ENCODE measurements around the gene CHMP1A.
"Not testable (repeated sequence)": the region's sequence is repeated elsewhere in the genome, so short reads cannot be mapped to it uniquely, and the experiment has no call there.

Gene CHMP1A

DNA sequence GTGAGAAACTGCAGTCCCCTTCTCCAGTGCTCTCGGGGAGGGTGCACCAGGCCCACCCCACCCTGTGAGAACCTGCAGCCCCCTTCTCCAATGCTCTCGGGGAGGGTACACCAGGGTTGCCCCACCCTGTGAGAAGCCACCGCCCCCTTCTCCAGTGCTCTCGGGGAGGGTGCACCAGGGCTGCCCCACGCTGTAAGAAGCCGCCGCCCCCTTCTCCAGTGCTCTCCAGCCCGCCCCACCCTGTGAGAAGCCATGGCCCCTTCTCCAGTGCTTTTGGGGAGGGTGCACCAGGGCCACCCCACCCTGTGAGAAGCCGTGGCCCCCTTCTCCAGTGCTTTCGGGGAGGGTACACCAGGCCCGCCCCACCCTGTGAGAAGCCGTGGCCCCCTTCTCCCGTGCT, 12.2 kb upstream of the CHMP1A start:
- no peaks in the 10 kb centered on the region for H4K20me1 ChIP-seq (ENCODE audit: control insufficient read depth, insufficient read depth, low read depth, low read length)
- no peaks in the 10 kb centered on the region for H3K9me3 ChIP-seq (ENCODE audit: control insufficient read depth, insufficient read depth, low read length)
- no peak overlapping the region for H3K27ac ChIP-seq (ENCODE audit: low read depth, low read length)
- H3K36me3 ChIP-seq (ENCODE audit: control insufficient read depth, low read length), result no peaks in the 10 kb centered on the region; the same call in none of the 2 replicates
- H3K79me2 ChIP-seq (ENCODE audit: control insufficient read depth, low read length), result no peaks in the 10 kb centered on the region
- H3K4me3 ChIP-seq (ENCODE audit: low read length), result no peak overlapping the region
- no peak overlapping the region for H3K4me2 ChIP-seq (ENCODE audit: low read length)
- no peaks in the 10 kb centered on the region for H3F3A ChIP-seq (ENCODE audit: control insufficient read depth, insufficient read depth)
- TF ChIP-seq, protein P1, sequence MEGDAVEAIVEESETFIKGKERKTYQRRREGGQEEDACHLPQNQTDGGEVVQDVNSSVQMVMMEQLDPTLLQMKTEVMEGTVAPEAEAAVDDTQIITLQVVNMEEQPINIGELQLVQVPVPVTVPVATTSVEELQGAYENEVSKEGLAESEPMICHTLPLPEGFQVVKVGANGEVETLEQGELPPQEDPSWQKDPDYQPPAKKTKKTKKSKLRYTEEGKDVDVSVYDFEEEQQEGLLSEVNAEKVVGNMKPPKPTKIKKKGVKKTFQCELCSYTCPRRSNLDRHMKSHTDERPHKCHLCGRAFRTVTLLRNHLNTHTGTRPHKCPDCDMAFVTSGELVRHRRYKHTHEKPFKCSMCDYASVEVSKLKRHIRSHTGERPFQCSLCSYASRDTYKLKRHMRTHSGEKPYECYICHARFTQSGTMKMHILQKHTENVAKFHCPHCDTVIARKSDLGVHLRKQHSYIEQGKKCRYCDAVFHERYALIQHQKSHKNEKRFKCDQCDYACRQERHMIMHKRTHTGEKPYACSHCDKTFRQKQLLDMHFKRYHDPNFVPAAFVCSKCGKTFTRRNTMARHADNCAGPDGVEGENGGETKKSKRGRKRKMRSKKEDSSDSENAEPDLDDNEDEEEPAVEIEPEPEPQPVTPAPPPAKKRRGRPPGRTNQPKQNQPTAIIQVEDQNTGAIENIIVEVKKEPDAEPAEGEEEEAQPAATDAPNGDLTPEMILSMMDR (IDR thresholded peaks at IDR 0.05; ENCODE audit: low read depth, low read length, poor library complexity, severe bottlenecking), result no peak
- no peak for TF ChIP-seq EZH2phosphoT487 (IDR thresholded peaks at IDR 0.05; ENCODE audit: borderline replicate concordance, low read length)
- H3K4me1 ChIP-seq (ENCODE audit: control insufficient read depth, low read length), result no peaks in the 10 kb centered on the region
- H3K9me2 ChIP-seq (replicated peaks; ENCODE audit: control insufficient read depth, low read length), result no peaks in the 10 kb centered on the region
- no peaks in the 10 kb centered on the region for H3K27me3 ChIP-seq (ENCODE audit: control insufficient read depth, low read length)

DNA sequence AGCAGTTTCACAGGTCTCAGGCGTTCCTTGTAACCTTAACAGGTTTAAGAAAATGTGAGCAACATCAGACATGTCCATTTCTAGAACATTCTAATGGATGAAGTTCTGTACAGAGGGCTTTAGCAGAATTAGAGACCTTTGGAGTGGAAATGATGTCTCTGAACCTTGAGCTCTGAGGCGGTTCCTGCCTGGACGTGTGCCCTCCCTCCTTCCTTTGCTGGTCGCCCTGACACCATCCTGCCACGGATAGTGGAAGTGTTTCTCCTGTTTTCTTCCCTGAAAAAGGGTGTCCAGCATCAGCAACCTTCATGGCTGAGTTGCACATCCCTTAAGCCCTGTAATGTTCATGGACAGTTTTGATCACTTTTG, 11.3 kb upstream of the CHMP1A start:
- H3K9me2 ChIP-seq (replicated peaks; ENCODE audit: control insufficient read depth, low read length), result no peaks in the 10 kb centered on the region
- H3K27ac ChIP-seq (ENCODE audit: low read depth, low read length), result no peak overlapping the region

DNA sequence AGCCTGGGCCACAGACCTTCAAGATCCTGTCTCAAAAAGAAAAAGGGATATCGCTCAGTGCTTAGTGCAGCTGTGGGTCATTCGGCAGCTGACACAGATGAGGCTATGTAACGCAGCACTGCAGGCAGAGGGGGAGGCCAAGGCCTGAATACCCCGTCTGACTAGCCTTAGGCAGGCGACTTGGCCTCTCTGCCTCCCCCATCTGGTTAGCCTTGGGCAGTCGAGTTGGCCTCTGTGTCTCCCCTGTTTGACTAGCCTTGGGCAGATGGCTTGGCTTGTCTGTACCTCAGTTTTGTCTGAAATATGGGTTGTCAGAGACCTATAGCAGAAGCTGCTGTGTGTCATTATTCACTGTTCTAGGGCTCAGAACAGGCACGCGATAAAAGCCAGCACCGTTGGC, 10.1 kb upstream of the CHMP1A start:
- no peak overlapping the region for H3K4me2 ChIP-seq (ENCODE audit: low read length)
- no peaks in the 10 kb centered on the region for H3K9me2 ChIP-seq (replicated peaks; ENCODE audit: control insufficient read depth, low read length)
- no peaks in the 10 kb centered on the region for H3K9me3 ChIP-seq (ENCODE audit: control insufficient read depth, insufficient read depth, low read length)
- peaks cover 5% of the 10 kb centered on the region for H3K36me3 ChIP-seq (ENCODE audit: control insufficient read depth, low read length)
- H3F3A ChIP-seq (ENCODE audit: control insufficient read depth, insufficient read depth), result no peaks in the 10 kb centered on the region
- TF ChIP-seq, protein P1 (IDR thresholded peaks at IDR 0.05; ENCODE audit: low read depth, low read length, poor library complexity, severe bottlenecking), result no peak
- TF ChIP-seq EZH2phosphoT487 (IDR thresholded peaks at IDR 0.05; ENCODE audit: borderline replicate concordance, low read length), result no peak
- no peak overlapping the region for H3K4me3 ChIP-seq (ENCODE audit: low read length)
- H3K27ac ChIP-seq (ENCODE audit: low read depth, low read length), result no peak overlapping the region
- no peaks in the 10 kb centered on the region for H3K27me3 ChIP-seq (ENCODE audit: control insufficient read depth, low read length)
- no peaks in the 10 kb centered on the region for H3K79me2 ChIP-seq (ENCODE audit: control insufficient read depth, low read length)
- H3K4me1 ChIP-seq (ENCODE audit: control insufficient read depth, low read length), result no peaks in the 10 kb centered on the region
- H4K20me1 ChIP-seq (ENCODE audit: control insufficient read depth, insufficient read depth, low read depth, low read length), result no peaks in the 10 kb centered on the region

More for the DNA sequence above, 11.3 kb upstream of the CHMP1A start:
- no peaks in the 10 kb centered on the region for H3F3A ChIP-seq (ENCODE audit: control insufficient read depth, insufficient read depth)
- H4K20me1 ChIP-seq (ENCODE audit: control insufficient read depth, insufficient read depth, low read depth, low read length), result no peaks in the 10 kb centered on the region
- no peaks in the 10 kb centered on the region for H3K9me3 ChIP-seq (ENCODE audit: control insufficient read depth, insufficient read depth, low read length)
- no peaks in the 10 kb centered on the region for H3K79me2 ChIP-seq (ENCODE audit: control insufficient read depth, low read length)
- no peak overlapping the region for H3K4me3 ChIP-seq (ENCODE audit: low read length)
- no peaks in the 10 kb centered on the region for H3K27me3 ChIP-seq (ENCODE audit: control insufficient read depth, low read length)
- H3K4me2 ChIP-seq (ENCODE audit: low read length), result no peak overlapping the region
- peaks cover 4% of the 10 kb centered on the region for H3K36me3 ChIP-seq (ENCODE audit: control insufficient read depth, low read length)
- H3K4me1 ChIP-seq (ENCODE audit: control insufficient read depth, low read length), result no peaks in the 10 kb centered on the region
- TF ChIP-seq EZH2phosphoT487 (IDR thresholded peaks at IDR 0.05; ENCODE audit: borderline replicate concordance, low read length), result no peak
- TF ChIP-seq, protein P1 (IDR thresholded peaks at IDR 0.05; ENCODE audit: low read depth, low read length, poor library complexity, severe bottlenecking), result no peak

DNA sequence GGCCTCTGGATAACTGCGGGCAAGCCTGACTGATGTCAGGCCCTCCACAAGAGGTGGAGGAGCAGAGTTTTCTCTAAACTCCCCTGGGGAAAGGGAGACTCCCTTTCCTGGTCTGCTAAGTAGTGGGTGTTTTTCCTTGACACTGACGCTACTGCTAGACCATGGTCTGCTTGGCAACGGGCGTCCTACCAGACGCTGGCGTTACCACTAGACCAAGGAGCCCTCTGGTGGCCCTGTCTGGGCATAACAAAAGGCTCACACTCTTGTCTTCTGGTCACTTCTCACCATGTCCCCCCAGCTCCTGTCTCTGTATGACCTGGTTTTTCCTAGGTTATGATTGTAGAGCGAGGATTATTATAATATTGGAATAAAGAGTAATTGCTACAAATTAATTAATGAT, 9.5 kb upstream of the CHMP1A start:
- not testable (repeated sequence) for H3K79me2 ChIP-seq (ENCODE audit: control insufficient read depth, low read length); H3F3A ChIP-seq (ENCODE audit: control insufficient read depth, insufficient read depth); H3K9me2 ChIP-seq (replicated peaks; ENCODE audit: control insufficient read depth, low read length); H3K9me3 ChIP-seq (ENCODE audit: control insufficient read depth, insufficient read depth, low read length); H3K27ac ChIP-seq (ENCODE audit: low read depth, low read length); H3K36me3 ChIP-seq (ENCODE audit: control insufficient read depth, low read length); H3K4me1 ChIP-seq (ENCODE audit: control insufficient read depth, low read length); H3K27me3 ChIP-seq (ENCODE audit: control insufficient read depth, low read length); H4K20me1 ChIP-seq (ENCODE audit: control insufficient read depth, insufficient read depth, low read depth, low read length); H3K4me3 ChIP-seq (ENCODE audit: low read length); H3K4me2 ChIP-seq (ENCODE audit: low read length)
- TF ChIP-seq, protein P1 (IDR thresholded peaks at IDR 0.05; ENCODE audit: low read depth, low read length, poor library complexity, severe bottlenecking), result peak; percentile 50

DNA sequence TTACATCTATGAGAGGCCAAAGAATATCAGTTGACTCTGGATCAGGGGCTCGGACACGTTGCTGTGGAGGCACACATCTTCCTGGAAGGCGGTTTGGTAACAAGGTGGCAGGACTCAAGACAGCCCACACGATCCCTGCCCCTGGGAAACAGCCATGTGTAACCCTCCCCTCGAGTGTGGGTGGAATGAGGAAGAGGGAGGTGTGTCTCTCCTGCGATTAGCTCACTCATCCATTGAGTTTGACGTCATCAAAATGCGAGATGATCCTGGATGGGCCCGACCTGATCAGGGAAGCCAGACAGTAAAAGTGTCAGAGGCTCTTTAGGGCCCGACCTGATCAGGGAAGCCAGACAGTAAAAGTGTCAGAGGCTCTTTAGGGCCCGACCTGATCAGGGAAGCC, 6.7 kb upstream of the CHMP1A start:
- H3K4me3 ChIP-seq (ENCODE audit: low read length); H3K9me3 ChIP-seq (ENCODE audit: control insufficient read depth, insufficient read depth, low read length); H3K4me1 ChIP-seq (ENCODE audit: control insufficient read depth, low read length); H3K9me2 ChIP-seq (replicated peaks; ENCODE audit: control insufficient read depth, low read length); H4K20me1 ChIP-seq (ENCODE audit: control insufficient read depth, insufficient read depth, low read depth, low read length); H3K27ac ChIP-seq (ENCODE audit: low read depth, low read length); H3K27me3 ChIP-seq (ENCODE audit: control insufficient read depth, low read length); H3F3A ChIP-seq (ENCODE audit: control insufficient read depth, insufficient read depth); H3K4me2 ChIP-seq (ENCODE audit: low read length): not testable (repeated sequence)
- Histone ChIP-seq H3K79me2 (ENCODE audit: control insufficient read depth, low read length) (peaks cover 16% of the 10 kb centered on the region), H3K36me3 (ENCODE audit: control insufficient read depth, low read length) (peaks cover 28% of the 10 kb centered on the region)

Data from DOHH2 (cell line).